GM21447 (cell line): Measurements from ENCODE around the gene ZMYND8.
A peak's percentile ranks its signal among the peaks of the same experiment; 100 is the strongest.
"Not testable (repeated sequence)": the region's sequence is repeated elsewhere in the genome, so short reads cannot be mapped to it uniquely, and the experiment has no call there.

Experiments used
- ATAC-seq: cut with Tn5 transposase; IDR thresholded peaks from one replicate; pipeline ENCODE4 v1.9.1; 2021; ENCODE audit not compliant: unreplicated experiment

The ZMYND8 gene

GRCh38 chr20:47356526-47357295 is at the start of gene ZMYND8:
ZMYND8 (minus strand) TSS chr20:47356699; CDS start chr20:47356670, 29 bp downstream.
- ATAC-seq = peak; percentile 34

GRCh38 chr20:47405775-47406325 is 49.4 kb upstream of the ZMYND8 start:
- ATAC-seq = no peak

- ATAC-seq = no peak
Observed at GRCh38 chr20:47400685-47401084, 44.2 kb upstream of the ZMYND8 start.

GRCh38 chr20:47397652-47398301 is 41.3 kb upstream of the ZMYND8 start:
- no peak for ATAC-seq

GRCh38 chr20:47396762-47397476 is 40.4 kb upstream of the ZMYND8 start:
- no peak for ATAC-seq

- not testable (repeated sequence) for ATAC-seq
Observed at GRCh38 chr20:47393796-47394514, 37.5 kb upstream of the ZMYND8 start.

- ATAC-seq = no peak
Observed at GRCh38 chr20:47392721-47393073, 36.2 kb upstream of the ZMYND8 start.

- ATAC-seq = no peak
Observed at GRCh38 chr20:47392015-47392720, 35.7 kb upstream of the ZMYND8 start.

GRCh38 chr20:47391276-47392010 is 34.9 kb upstream of the ZMYND8 start:
- ATAC-seq = no peak

- no peak for ATAC-seq
Observed at GRCh38 chr20:47389867-47390347, 33.4 kb upstream of the ZMYND8 start.

- not testable (repeated sequence) for ATAC-seq
Observed at GRCh38 chr20:47385968-47386367, 29.5 kb upstream of the ZMYND8 start.

- no peak for ATAC-seq
Observed at GRCh38 chr20:47382746-47383415, 26.4 kb upstream of the ZMYND8 start.

- no peak for ATAC-seq
Observed at GRCh38 chr20:47380481-47380880, 24.0 kb upstream of the ZMYND8 start.

- ATAC-seq = no peak
Observed at GRCh38 chr20:47379433-47380150, 23.1 kb upstream of the ZMYND8 start.

- ATAC-seq = no peak
Observed at GRCh38 chr20:47377122-47377722, 20.7 kb upstream of the ZMYND8 start.

- not testable (repeated sequence) for ATAC-seq
Observed at GRCh38 chr20:47376096-47376643, 19.7 kb upstream of the ZMYND8 start.

GRCh38 chr20:47374121-47374520 is 17.6 kb upstream of the ZMYND8 start:
- not testable (repeated sequence) for ATAC-seq
